HG03159 (cell line): Measurements from ENCODE around the gene KCNIP4.
"Not testable (repeated sequence)": the region's sequence is repeated elsewhere in the genome, so short reads cannot be mapped to it uniquely, and the experiment has no call there.

ENCODE experiments used
- ATAC-seq: cut with Tn5 transposase; IDR thresholded peaks from one replicate; pipeline ENCODE4 v1.9.1; 2021; ENCODE audit warnings: mild to moderate bottlenecking, moderate library complexity; ENCODE audit not compliant: unreplicated experiment

Gene KCNIP4

GRCh38 chr4:20825505-20825904, 1123.1 kb downstream of the KCNIP4 start:
- no peak for ATAC-seq

DNA sequence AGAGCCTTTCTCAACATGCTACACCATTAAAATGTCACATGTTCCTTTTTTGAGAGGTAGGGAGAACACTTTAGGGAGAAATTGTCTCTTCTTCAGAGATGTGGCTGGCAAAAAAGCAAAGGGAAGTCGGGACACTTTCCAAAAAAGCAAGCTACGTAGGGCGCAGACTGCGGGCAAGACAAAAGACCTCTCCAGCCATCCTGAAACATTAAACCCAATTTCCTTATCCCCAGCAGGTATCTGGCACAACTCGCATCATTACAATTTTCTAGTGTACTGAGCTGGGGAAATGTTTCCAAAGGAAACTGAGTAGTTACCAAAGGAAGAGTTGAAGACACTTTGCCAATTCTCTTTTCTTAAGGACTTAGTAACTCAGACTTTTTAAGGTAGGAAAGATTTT, 1132.3 kb downstream of the KCNIP4 start:
- no peak for ATAC-seq

- ATAC-seq = no peak
Observed at GRCh38 chr4:20813700-20814099, 1134.9 kb downstream of the KCNIP4 start.

- no peak for ATAC-seq
Observed at GRCh38 chr4:20809812-20810211, 1138.8 kb downstream of the KCNIP4 start.

DNA sequence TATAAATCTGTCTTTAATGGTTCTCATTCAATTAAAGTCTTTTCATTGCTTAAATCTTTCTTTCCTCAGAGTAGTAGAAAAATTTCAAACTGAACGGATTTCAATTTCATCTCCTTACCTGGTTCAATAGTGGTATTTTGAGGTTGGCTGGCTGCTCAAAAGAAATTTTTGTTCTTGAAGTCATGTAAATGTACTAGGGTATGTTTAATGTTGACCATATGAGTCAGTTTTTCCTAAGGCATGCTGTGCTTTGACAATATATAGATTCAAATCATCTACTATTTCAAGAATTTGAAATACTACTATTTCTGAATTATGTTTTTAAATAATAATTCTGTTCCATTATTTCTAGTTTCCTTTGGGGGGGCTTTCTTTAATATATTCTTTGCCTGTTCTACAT, 1142.9 kb downstream of the KCNIP4 start:
- no peak for ATAC-seq

GRCh38 chr4:20787940-20788665, 1160.5 kb downstream of the KCNIP4 start:
- ATAC-seq = no peak

- ATAC-seq = not testable (repeated sequence)
Observed at GRCh38 chr4:20783134-20783533, 1165.4 kb downstream of the KCNIP4 start.

- ATAC-seq = no peak
Observed at GRCh38 chr4:20778896-20779295, 1169.7 kb downstream of the KCNIP4 start.

DNA sequence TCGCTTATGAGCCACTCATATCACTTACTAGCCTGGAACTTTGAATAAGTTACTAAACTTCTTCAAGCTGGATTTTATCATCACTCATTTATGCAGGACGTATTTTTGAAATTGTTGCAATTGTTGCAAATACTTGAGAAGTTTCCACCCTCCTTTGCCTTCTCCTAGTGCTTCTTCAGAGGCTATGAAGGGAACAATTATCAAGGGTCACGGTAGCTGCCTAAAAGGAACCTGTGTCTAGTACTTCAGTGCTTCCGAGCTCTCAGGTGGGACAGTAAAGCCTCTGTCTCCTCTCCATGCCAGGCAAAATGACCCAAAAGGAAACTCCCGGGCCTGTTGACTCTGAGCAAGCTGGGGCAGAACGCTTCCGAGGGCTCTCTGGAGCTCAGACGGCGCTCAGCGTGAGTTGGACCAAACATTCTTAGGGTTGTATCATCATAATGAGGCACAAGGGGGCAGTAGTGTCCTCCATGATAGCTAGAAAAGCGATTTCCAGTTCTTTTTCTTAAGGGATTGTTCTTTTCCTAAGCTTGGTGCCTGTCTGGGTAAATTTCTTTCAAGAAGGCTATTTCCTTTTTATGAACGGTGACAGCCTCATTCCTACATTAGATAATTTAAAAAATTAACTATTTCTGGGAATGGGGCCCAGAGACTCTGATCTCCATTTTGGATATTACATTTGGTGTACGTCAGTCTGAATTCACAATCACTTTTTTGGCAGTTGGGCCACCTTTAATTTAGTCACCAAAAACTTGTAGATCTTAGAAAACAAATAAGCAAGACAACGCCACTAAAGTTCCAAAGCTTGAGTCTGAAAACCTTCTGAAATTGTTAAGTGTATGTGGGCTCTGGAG, 1175.2 kb downstream of the KCNIP4 start:
- ATAC-seq = peak; percentile 83

DNA sequence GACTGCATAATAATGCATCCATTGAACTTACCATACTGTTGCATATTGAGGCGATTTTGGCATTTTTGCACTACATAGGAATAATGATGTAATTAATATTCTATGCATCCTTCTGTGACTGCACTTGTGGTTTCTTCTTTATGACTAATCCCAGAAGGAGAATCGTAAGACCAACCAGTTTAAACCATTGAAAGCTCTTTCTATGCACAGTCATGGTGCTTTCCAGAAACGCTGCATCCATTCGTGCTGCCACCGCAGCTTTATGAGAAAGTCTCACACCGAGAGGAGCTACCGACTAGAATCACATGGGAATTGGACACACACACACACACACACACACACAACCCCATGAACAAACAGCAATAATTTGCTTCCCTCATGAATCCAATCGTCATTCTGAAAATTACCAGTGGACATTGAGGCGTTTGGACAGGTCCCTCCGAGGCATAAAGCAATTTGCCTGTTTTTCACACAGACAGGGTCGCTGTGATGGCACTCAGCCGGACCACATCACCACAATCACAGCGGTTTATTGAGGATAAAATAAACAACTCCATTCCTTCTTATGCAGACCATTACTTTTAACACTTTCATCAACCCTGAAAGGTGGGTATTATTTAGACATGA, 1184.1 kb downstream of the KCNIP4 start:
- no peak for ATAC-seq

DNA sequence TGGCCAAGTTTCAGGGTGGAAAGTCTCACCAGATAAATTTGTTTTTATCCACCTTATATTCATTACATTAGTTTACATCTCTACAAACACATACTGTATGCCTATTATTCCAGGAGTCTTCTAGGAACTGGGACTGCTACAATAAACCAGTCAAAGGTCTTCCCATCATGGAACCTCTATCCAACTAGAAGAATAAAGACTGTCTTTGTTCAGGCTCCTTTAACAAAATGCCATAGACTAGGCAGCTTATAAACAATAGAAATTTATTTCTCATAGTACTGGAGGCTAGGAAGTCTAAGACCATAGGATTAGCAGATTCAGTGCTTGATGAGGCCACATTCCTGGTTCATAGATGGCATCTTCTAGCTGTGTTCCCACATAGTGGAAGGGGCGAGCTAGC, 1186.7 kb downstream of the KCNIP4 start:
- ATAC-seq = no peak

- no peak for ATAC-seq
Observed at GRCh38 chr4:20761382-20761781, 1187.2 kb downstream of the KCNIP4 start.

GRCh38 chr4:20760053-20760452, 1188.5 kb downstream of the KCNIP4 start:
- no peak for ATAC-seq

DNA sequence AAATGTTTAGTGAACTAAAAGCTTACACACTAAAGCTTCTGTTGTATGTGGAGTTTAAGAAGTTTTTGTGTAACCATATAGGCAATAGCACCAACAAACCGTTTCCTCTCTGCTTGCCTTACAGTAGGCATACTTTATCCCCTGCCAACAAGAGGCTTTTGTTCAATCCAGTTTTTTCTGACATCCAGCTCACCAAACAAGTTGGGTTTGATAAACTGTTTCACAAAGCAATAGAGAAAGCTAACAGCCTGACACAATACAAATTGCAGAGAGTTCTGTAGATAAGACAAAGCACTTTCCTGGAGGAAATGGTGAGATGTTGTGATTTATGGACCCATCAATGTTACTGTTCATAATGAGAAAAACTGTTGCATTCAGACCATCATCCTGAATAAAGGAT, 1194.5 kb downstream of the KCNIP4 start:
- no peak for ATAC-seq

GRCh38 chr4:20752641-20753040, 1195.9 kb downstream of the KCNIP4 start:
- no peak for ATAC-seq

GRCh38 chr4:20746000-20746399, 1202.6 kb downstream of the KCNIP4 start:
- not testable (repeated sequence) for ATAC-seq

DNA sequence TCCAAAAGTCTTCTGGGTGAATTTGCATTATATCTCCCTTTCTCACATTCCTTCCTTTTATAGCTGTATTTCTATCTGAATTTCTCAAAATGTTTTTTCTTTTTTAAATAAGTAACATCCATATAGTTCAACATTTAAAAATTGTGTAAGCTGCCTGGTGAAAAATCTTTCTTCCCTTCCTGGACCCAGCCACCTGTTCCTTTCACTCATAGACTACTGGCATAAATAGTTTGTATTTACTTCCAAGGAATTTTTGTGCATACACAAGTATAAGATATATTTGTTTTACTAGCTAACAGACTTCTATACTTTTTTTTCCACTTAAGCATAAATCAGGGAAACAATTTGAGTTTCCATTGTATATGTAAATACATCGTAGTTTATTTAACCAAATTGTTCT, 1212.6 kb downstream of the KCNIP4 start:
- ATAC-seq = no peak

DNA sequence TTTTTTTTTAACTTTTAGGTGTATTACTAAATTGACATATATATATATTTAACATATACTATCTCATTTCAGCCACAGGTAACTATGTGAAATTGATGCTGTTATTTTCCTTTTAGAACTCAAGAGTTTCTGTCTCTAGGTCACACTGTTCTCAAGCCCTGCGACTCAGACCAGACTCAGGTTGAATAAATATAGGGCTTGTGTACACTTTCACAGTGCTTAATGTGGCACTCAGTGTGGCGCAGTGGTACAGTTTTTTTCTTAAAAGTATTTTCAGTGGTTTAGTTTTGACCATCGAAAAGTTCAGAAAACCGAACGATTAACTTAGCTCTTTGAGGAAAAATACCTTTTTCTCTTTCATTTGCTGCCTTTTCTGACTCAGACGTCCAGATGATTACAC, 1223.7 kb downstream of the KCNIP4 start:
- ATAC-seq = no peak

GRCh38 chr4:20723463-20723862, 1225.1 kb downstream of the KCNIP4 start:
- no peak for ATAC-seq

GRCh38 chr4:20723019-20723418, 1225.6 kb downstream of the KCNIP4 start:
- no peak for ATAC-seq

- no peak for ATAC-seq
Observed at GRCh38 chr4:20711335-20711734, 1237.2 kb downstream of the KCNIP4 start.
